GM12878 (cell line): Measurements from ENCODE around the gene INHBA. TPM values are rescaled to one million over a fixed set of nuclear protein-coding genes. Genes with fewer than 3 reads are reported as not detected.

ENCODE experiments used
- ATAC-seq: fragments of 200-7000 bp; cut with Tn5 transposase; 3 replicates; pipeline ENCODE4 v1.9.1; 2020; ENCODE audit warnings: mild to moderate bottlenecking, moderate library complexity
- BruUV-seq: library from RNA; stranded (reverse); fragments of 400-500 nt; replicated peaks from 2 replicates; lab custom pipeline; 2021; lab: Mats Ljungman, UMichigan
- CTCF ChIA-PET: fragments of 300-600 bp; sonication (Branson Sonifier 250); formaldehyde crosslinking; extraction: SDS; loops from one replicate; lab custom pipeline; 2021; ENCODE audit warnings: inconsistent platforms; lab: Yijun Ruan, JAX
- POLR2A ChIA-PET: fragments of 350-600 bp; formaldehyde crosslinking; extraction: SDS; loops from one replicate; lab custom pipeline; 2021; ENCODE audit warnings: inconsistent platforms; lab: Charles Lee
- RAD21 ChIA-PET: fragments of 300-600 bp; sonication (Branson Sonifier 250); formaldehyde crosslinking; loops from one replicate; lab custom pipeline; 2023; ENCODE audit warnings: antibody characterized with exemption; ENCODE audit not compliant: unreplicated experiment; lab: Charles Lee
- SMC1A ChIA-PET: fragments of 300-600 bp; sonication (Branson Sonifier 250); formaldehyde crosslinking; loops from one replicate; lab custom pipeline; 2023; ENCODE audit not compliant: unreplicated experiment, uncharacterized antibody; lab: Charles Lee
- DNase-seq: peaks from one replicate; pipeline ENCODE4 v3.0.0-alpha.2; 2011; ENCODE audit warnings: low read depth, low spot score
- FAIRE-seq: peaks from 3 replicates; lab custom pipeline; 2011; peaks lifted over from hg19 to GRCh38; lab: Jason Lieb, UNC
- H2AFZ ChIP-seq: 2 replicates; pipeline ENCODE4 v1.6.0; 2011; ENCODE audit warnings: low read depth, low read length, control low read depth; ENCODE audit not compliant: control insufficient read depth
- H3K27ac ChIP-seq: 2 replicates; pipeline ENCODE4 v1.5.1; 2011; ENCODE audit warnings: control low read depth; ENCODE audit not compliant: control insufficient read depth, insufficient read depth
- H3K27me3 ChIP-seq, 2 experiments: replicated peaks in 1 of 2; 2 replicates each; pipeline versions ENCODE4 v1.6.0 to v1.6.1; 2011; ENCODE audit warnings: low read length in 1 of 2; ENCODE audit not compliant: control insufficient read depth in 2 of 2, insufficient read depth in 2 of 2
- H3K36me3 ChIP-seq, 2 experiments: 2 replicates each; pipeline ENCODE4 v1.5.1; 2011; ENCODE audit warnings: low read length in 1 of 2; ENCODE audit not compliant: control insufficient read depth in 2 of 2, insufficient read depth in 2 of 2
- H3K4me1 ChIP-seq: 2 replicates; pipeline ENCODE4 v1.6.1; 2011; ENCODE audit warnings: mild to moderate bottlenecking, low read length, moderate library complexity, mixed read lengths; ENCODE audit not compliant: control insufficient read depth, insufficient read depth
- H3K4me2 ChIP-seq: 2 replicates; pipeline ENCODE4 v1.6.0; 2011; ENCODE audit warnings: control low read depth; ENCODE audit not compliant: control insufficient read depth, insufficient read depth
- H3K4me3 ChIP-seq: fragments of 200-600 bp; sonication (generic); 2 replicates; pipeline ENCODE4 v1.5.1; 2016
- H3K79me2 ChIP-seq: 2 replicates; pipeline ENCODE4 v1.6.0; 2011; ENCODE audit warnings: low read length; ENCODE audit not compliant: control insufficient read depth, insufficient read depth
- H3K9ac ChIP-seq: 2 replicates; pipeline ENCODE4 v1.8.0; 2011; ENCODE audit warnings: low read length, control low read depth, mixed read lengths; ENCODE audit not compliant: control insufficient read depth, insufficient read depth
- H3K9me3 ChIP-seq: replicated peaks from 3 replicates; pipeline ENCODE4 v1.5.1; 2011; ENCODE audit warnings: mild to moderate bottlenecking, low read length; ENCODE audit not compliant: control insufficient read depth, insufficient read depth
- H4K20me1 ChIP-seq: 2 replicates; pipeline ENCODE4 v1.6.0; 2011; ENCODE audit not compliant: control insufficient read depth, insufficient read depth
- BMI1 ChIP-seq: fragments of 450-650 bp; IDR thresholded peaks from 2 replicates; pipeline ENCODE4 v1.6.1; 2016; ENCODE audit warnings: mild to moderate bottlenecking, moderate library complexity, borderline replicate concordance
- BRCA1 ChIP-seq: IDR thresholded peaks from 2 replicates; pipeline ENCODE4 v1.6.1; 2011; ENCODE audit warnings: low read depth, low read length, improper control_type of control experiment
- HDGF ChIP-seq: fragments of 450-650 bp; IDR thresholded peaks from 2 replicates; pipeline ENCODE4 v1.6.1; 2016; ENCODE audit warnings: antibody characterized with exemption
- IKZF1 ChIP-seq: fragments of 450-650 bp; conservative IDR thresholded peaks from 2 replicates; pipeline ENCODE4 v1.6.1; 2017; ENCODE audit warnings: antibody characterized with exemption, mild to moderate bottlenecking
- POLR2AphosphoS5 ChIP-seq: IDR thresholded peaks from 2 replicates; pipeline ENCODE4 v1.6.1; 2011; ENCODE audit warnings: mild to moderate bottlenecking, low read length, inconsistent platforms
- RELA ChIP-seq: fragments of 450-650 bp; IDR thresholded peaks from 2 replicates; pipeline ENCODE4 v1.8.0; 2014; ENCODE audit warnings: borderline replicate concordance; ENCODE audit not compliant: partially characterized antibody
- REST ChIP-seq: IDR thresholded peaks from 2 replicates; pipeline ENCODE4 v1.6.1; 2012; ENCODE audit warnings: mild to moderate bottlenecking, low read depth, low read length
- SMAD1 ChIP-seq: fragments of 450-650 bp; IDR thresholded peaks from 2 replicates; pipeline ENCODE4 v1.6.1; 2018; ENCODE audit warnings: mild to moderate bottlenecking, low read depth; ENCODE audit not compliant: partially characterized antibody
- TCF3 ChIP-seq: IDR thresholded peaks from 2 replicates; pipeline ENCODE4 v1.6.1; 2012; ENCODE audit warnings: low read depth, mild to moderate bottlenecking, low read length, borderline replicate concordance; ENCODE audit not compliant: insufficient read depth
- ZNF217 ChIP-seq: fragments of 450-650 bp; IDR thresholded peaks from 2 replicates; pipeline ENCODE4 v1.6.1; 2017; ENCODE audit warnings: antibody characterized with exemption, mild to moderate bottlenecking
- WGBS: methylation state at CpG from one replicate; pipeline ENCODE4 v1.1.6; 2016; ENCODE audit warnings: low lambda C conversion rate; ENCODE audit not compliant: insufficient replicate concordance, insufficient coverage; ENCODE audit errors: missing lambda C conversion rate; 5-methylcytosine and 5-hydroxymethylcytosine counted together
- in situ Hi-C: fragments of 300-500 bp; cut with MboI; formaldehyde crosslinking; loops from 9 replicates; pipeline ENCODE4 v1.14.3; 2018; ENCODE audit warnings: mixed read lengths
- intact Hi-C: fragments of 100-400 bp; cut with micrococcal nuclease; formaldehyde crosslinking; loops from one replicate; pipeline ENCODE4 v1.14.2; 2022; ENCODE audit not compliant: unreplicated experiment
- polyA plus RNA-seq, 11 experiments: library from polyadenylated mRNA; depleted of rRNA in 4 of 11; unstranded in 6 of 11; stranded (reverse) in 5 of 11; fragments of >200 nt; fragmentation: Nextera tagmentation in 4 of 11; fragmentation: Illumina TruSeq in 1 of 11; extraction: Ambion mirVana in 4 of 11; extraction: Trizol in 1 of 11; gene quantifications; 1 replicate in 1 of 11; 2 replicates in 10 of 11; pipeline versions ENCODE4 v1.2.1 to v1.2.3, GENCODE V29; 2011 to 2016; ENCODE audit warnings: inconsistent platforms in 2 of 11, missing spikeins in 2 of 11, low read depth in 1 of 11
- total RNA-seq, 4 experiments: library from RNA; depleted of rRNA in 3 of 4; stranded (reverse); fragments of >200 nt in 3 of 4; fragmentation: Illumina TruSeq in 1 of 4; extraction: Trizol in 1 of 4; gene quantifications; 2 replicates each; pipeline versions ENCODE4 v1.2.1 to v1.2.3, GENCODE V29; 2013 to 2021
- TF ChIP-seq, protein P1 (sequence below): fragments of 450-650 bp; IDR thresholded peaks from 2 replicates; pipeline ENCODE4 v1.6.1; 2014; ENCODE audit warnings: mild to moderate bottlenecking

Gene INHBA
- total and polyA plus RNA-seq, 10 of the 15 experiments (the other 5 are each of a cell fraction or from before 2014, with no cell fraction given), result 0.04 to 0.05 (median 0.05) TPM; not detected in 6

GRCh38 chr7:41738806-41739205 is 35.9 kb upstream of the INHBA start:
- H3K27me3 ChIP-seq, result no peaks in the 10 kb centered on the region
- no peaks in the 10 kb centered on the region for H3K4me1 ChIP-seq
- no peak overlapping the region for H3K4me3 ChIP-seq
- H4K20me1 ChIP-seq, result no peaks in the 10 kb centered on the region
- H2AFZ ChIP-seq, result no peak overlapping the region
- no peak overlapping the region for H3K9ac ChIP-seq
- ChIA-PET SMC1A (interaction anchor here (0.8 kb wide), 1 partner anchor 22 kb away, joined by 3 read pairs; no protein-coding TSS in a partner anchor), RAD21 (no interaction called here), POLR2A (no interaction called here), CTCF (no interaction called here)
- no peak overlapping the region for H3K4me2 ChIP-seq
- H3K79me2 ChIP-seq, result no peaks in the 10 kb centered on the region
- 36% methylated on average over 3 of the region's 3 CpGs for WGBS
- FAIRE-seq, result no peak
- BruUV-seq, result no TSS peak
- H3K27ac ChIP-seq, result no peak overlapping the region
- peaks cover 9% of the 10 kb centered on the region; the same call in 1 of the 3 replicates for H3K9me3 ChIP-seq
- in situ Hi-C loops (no loop called here), intact Hi-C loops (no loop called here)
- TF ChIP-seq BRCA1, result no peak
- no peak for TF ChIP-seq IKZF1
- no peak for TF ChIP-seq ZNF217
- TF ChIP-seq POLR2AphosphoS5, result no peak
- no peak for TF ChIP-seq SMAD1
- no peak for TF ChIP-seq RELA
- TF ChIP-seq TCF3, result no peak
- TF ChIP-seq REST, result no peak
- TF ChIP-seq, protein P1, sequence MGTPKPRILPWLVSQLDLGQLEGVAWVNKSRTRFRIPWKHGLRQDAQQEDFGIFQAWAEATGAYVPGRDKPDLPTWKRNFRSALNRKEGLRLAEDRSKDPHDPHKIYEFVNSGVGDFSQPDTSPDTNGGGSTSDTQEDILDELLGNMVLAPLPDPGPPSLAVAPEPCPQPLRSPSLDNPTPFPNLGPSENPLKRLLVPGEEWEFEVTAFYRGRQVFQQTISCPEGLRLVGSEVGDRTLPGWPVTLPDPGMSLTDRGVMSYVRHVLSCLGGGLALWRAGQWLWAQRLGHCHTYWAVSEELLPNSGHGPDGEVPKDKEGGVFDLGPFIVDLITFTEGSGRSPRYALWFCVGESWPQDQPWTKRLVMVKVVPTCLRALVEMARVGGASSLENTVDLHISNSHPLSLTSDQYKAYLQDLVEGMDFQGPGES, result no peak
- TF ChIP-seq HDGF, result no peak
- no peak for TF ChIP-seq BMI1
- ATAC-seq, result no peak
- H3K36me3 ChIP-seq, result no peaks in the 10 kb centered on the region
- DNase-seq, result no peak
